GM23338 (cell line): ENCODE results near the gene SNX7. TPM values are rescaled to one million over a fixed set of nuclear protein-coding genes. Genes with fewer than 3 reads are reported as not detected.
A peak's percentile ranks its signal among the peaks of the same experiment; 100 is the strongest.

Experiments used
- ATAC-seq: fragments of 200-7000 bp; cut with Tn5 transposase; 3 replicates; pipeline ENCODE4 v1.9.1; 2020
- DNase-seq: peaks from one replicate; pipeline ENCODE4 v3.0.0-alpha.2; 2015; ENCODE audit warnings: low spot score
- H2AFZ ChIP-seq: fragments of 200-600 bp; sonication (generic); 2 replicates; pipeline ENCODE4 v1.8.0; 2016; ENCODE audit warnings: antibody characterized with exemption, mild to moderate bottlenecking, moderate library complexity
- H3F3A ChIP-seq: fragments of 200-600 bp; sonication (generic); replicated peaks from 2 replicates; pipeline ENCODE4 v1.8.0; 2017; ENCODE audit warnings: antibody characterized with exemption, mixed run types, low read depth
- H3K27ac ChIP-seq: fragments of 200-600 bp; sonication (generic); 2 replicates; pipeline ENCODE4 v1.6.1; 2016; ENCODE audit warnings: low read depth
- H3K27me3 ChIP-seq: fragments of 200-600 bp; sonication (generic); 2 replicates; pipeline ENCODE4 v1.8.0; 2016; ENCODE audit warnings: mild to moderate bottlenecking, mixed run types, moderate library complexity; ENCODE audit not compliant: insufficient read depth
- H3K36me3 ChIP-seq: fragments of 200-600 bp; sonication (generic); 2 replicates; pipeline ENCODE4 v1.8.0; 2016; ENCODE audit warnings: mild to moderate bottlenecking; ENCODE audit not compliant: insufficient read depth
- H3K4me1 ChIP-seq: fragments of 200-600 bp; sonication (generic); 2 replicates; pipeline ENCODE4 v1.8.0; 2016; ENCODE audit warnings: mild to moderate bottlenecking, moderate library complexity; ENCODE audit not compliant: insufficient read depth
- H3K4me2 ChIP-seq: fragments of 200-600 bp; sonication (generic); 2 replicates; pipeline ENCODE4 v1.7.1; 2017; ENCODE audit warnings: mixed run types
- H3K4me3 ChIP-seq: fragments of 200-600 bp; sonication (generic); 2 replicates; pipeline ENCODE4 v1.6.1; 2016; ENCODE audit warnings: mixed run types
- H3K79me2 ChIP-seq: fragments of 200-600 bp; sonication (generic); replicated peaks from 2 replicates; pipeline ENCODE4 v1.8.0; 2017; ENCODE audit warnings: mild to moderate bottlenecking; ENCODE audit not compliant: insufficient read depth
- H3K9me2 ChIP-seq: fragments of 200-600 bp; sonication (generic); 2 replicates; pipeline ENCODE4 v1.8.0; 2017; ENCODE audit not compliant: insufficient read depth
- H4K20me1 ChIP-seq: fragments of 200-600 bp; sonication (generic); replicated peaks from 2 replicates; pipeline ENCODE4 v1.8.0; 2017; ENCODE audit warnings: mild to moderate bottlenecking; ENCODE audit not compliant: insufficient read depth
- H3K27ac Mint-ChIP-seq: 2 replicates; pipeline ENCODE4 v1.8.0; 2020; ENCODE audit warnings: inconsistent platforms, mild to moderate bottlenecking, moderate library complexity, mixed read lengths
- H3K27me3 Mint-ChIP-seq: 3 replicates; pipeline ENCODE4 v1.8.0; 2022; ENCODE audit warnings: low read depth, mild to moderate bottlenecking, moderate library complexity, mixed read lengths, inconsistent platforms; ENCODE audit not compliant: insufficient read depth, poor library complexity
- H3K36me3 Mint-ChIP-seq: 3 replicates; pipeline ENCODE4 v1.8.0; 2021; ENCODE audit warnings: low read depth, mild to moderate bottlenecking, inconsistent platforms, moderate library complexity, mixed read lengths
- H3K4me1 Mint-ChIP-seq: 3 replicates; pipeline ENCODE4 v1.8.0; 2020; ENCODE audit warnings: mild to moderate bottlenecking, inconsistent platforms, mixed read lengths
- H3K4me3 Mint-ChIP-seq: 3 replicates; pipeline ENCODE4 v1.8.0; 2021; ENCODE audit warnings: moderate library complexity, mild to moderate bottlenecking, inconsistent platforms, mixed read lengths
- H3K9me3 Mint-ChIP-seq: 3 replicates; pipeline ENCODE4 v1.8.0; 2020; ENCODE audit warnings: moderate library complexity, mild to moderate bottlenecking, inconsistent platforms, mixed read lengths
- CREB1 ChIP-seq: fragments of 250-450 bp; sonication (Bioruptor Pico); IDR thresholded peaks from 2 replicates; pipeline ENCODE4 v1.5.0; 2020; ENCODE audit warnings: low read depth, mild to moderate bottlenecking, moderate library complexity
- CTCF ChIP-seq, 2 experiments: fragments of 200-600 bp in 1 of 2; sonication (generic) in 1 of 2; conservative IDR thresholded peaks; 2 replicates each; pipeline versions ENCODE4 v1.5.1 to v1.6.1; 2016 to 2017; ENCODE audit warnings: antibody characterized with exemption in 2 of 2, low read depth in 2 of 2, mild to moderate bottlenecking in 2 of 2, moderate library complexity in 1 of 2
- ETS1 ChIP-seq: IDR thresholded peaks from 2 replicates; pipeline ENCODE4 v1.6.1; 2016; ENCODE audit warnings: antibody characterized with exemption
- EZH2 ChIP-seq: fragments of 200-600 bp; sonication (generic); IDR thresholded peaks from one replicate; pipeline ENCODE4 v1.8.0; 2017; ENCODE audit warnings: antibody characterized with exemption, mild to moderate bottlenecking, low read depth; ENCODE audit not compliant: unreplicated experiment
- EZH2phosphoT487 ChIP-seq: fragments of 200-600 bp; sonication (generic); IDR thresholded peaks from one replicate; pipeline ENCODE4 v1.8.1; 2018; ENCODE audit warnings: antibody characterized with exemption; ENCODE audit not compliant: unreplicated experiment
- JUNB ChIP-seq: IDR thresholded peaks from one replicate; pipeline ENCODE4 v1.6.1; 2016; ENCODE audit warnings: antibody characterized with exemption; ENCODE audit not compliant: unreplicated experiment
- NANOG ChIP-seq: IDR thresholded peaks from 2 replicates; pipeline ENCODE4 v1.6.1; 2016; ENCODE audit warnings: antibody characterized with exemption, borderline replicate concordance
- POLR2AphosphoS5 ChIP-seq: IDR thresholded peaks from 2 replicates; pipeline ENCODE4 v1.6.1; 2016; ENCODE audit warnings: antibody characterized with exemption, low read depth
- REST ChIP-seq: IDR thresholded peaks from one replicate; pipeline ENCODE4 v1.6.1; 2018; ENCODE audit warnings: antibody characterized with exemption; ENCODE audit not compliant: unreplicated experiment
- STAT1 ChIP-seq: IDR thresholded peaks from one replicate; pipeline ENCODE4 v1.6.1; 2016; ENCODE audit warnings: antibody characterized with exemption; ENCODE audit not compliant: unreplicated experiment
- ZNF114 ChIP-seq: fragments of 250-450 bp; sonication (Bioruptor Pico); IDR thresholded peaks from 2 replicates; pipeline ENCODE4 v1.5.0; 2020; ENCODE audit warnings: mild to moderate bottlenecking, moderate library complexity
- ZNF331 ChIP-seq: fragments of 250-450 bp; sonication (Bioruptor Pico); IDR thresholded peaks from 2 replicates; pipeline ENCODE4 v1.5.0; 2020; ENCODE audit warnings: low read depth, mild to moderate bottlenecking, moderate library complexity
- ZNF462 ChIP-seq: fragments of 250-450 bp; sonication (Bioruptor Pico); IDR thresholded peaks from 2 replicates; pipeline ENCODE4 v1.5.0; 2020; ENCODE audit warnings: mild to moderate bottlenecking, moderate library complexity
- polyA plus RNA-seq: library from polyadenylated mRNA; unstranded; fragments of >200 nt; fragmentation: Nextera tagmentation; extraction: Ambion mirVana; gene quantifications from 2 replicates; pipeline ENCODE4 v1.2.1, GENCODE V29; 2016
- total RNA-seq: library from RNA; depleted of rRNA; stranded (reverse); fragments of >200 nt; shearing (Covaris generic); gene quantifications from 2 replicates; pipeline ENCODE4 v1.2.3, GENCODE V29; 2014

SNX7 gene
- total and polyA plus RNA-seq, 2 experiments from 2014 or later, result 20.4 to 23.0 TPM

GRCh38 chr1:98677288-98677687 is 15.8 kb downstream of the SNX7 start:
- Histone ChIP-seq H3K79me2 (no peaks in the 10 kb centered on the region; the same call in none of the 2 replicates), H3K27me3 (no peaks in the 10 kb centered on the region), H3K4me2 (no peak overlapping the region), H3K4me3 (no peak overlapping the region), H3K36me3 (no peaks in the 10 kb centered on the region), H2AFZ (no peak overlapping the region), H3K27ac (no peak overlapping the region), H3K9me2 (peaks cover 4% of the 10 kb centered on the region), H3F3A (no peaks in the 10 kb centered on the region), H4K20me1 (no peaks in the 10 kb centered on the region), H3K4me1 (peaks cover 18% of the 10 kb centered on the region)
- DNase-seq (no peak), ATAC-seq (no peak)
- Mint-ChIP-seq H3K27me3 (peaks cover 5% of the 10 kb centered on the region), H3K4me3 (no peak overlapping the region), H3K27ac (peak overlapping the region; percentile 89), H3K9me3 (peaks cover 13% of the 10 kb centered on the region), H3K36me3 (peaks cover 24% of the 10 kb centered on the region), H3K4me1 (peaks cover 20% of the 10 kb centered on the region)
- TF ChIP-seq ZNF462, result no peak
- no peak for TF ChIP-seq REST
- no peak for TF ChIP-seq ETS1
- no peak for TF ChIP-seq EZH2phosphoT487
- no peak for TF ChIP-seq NANOG
- no peak for TF ChIP-seq EZH2
- TF ChIP-seq CREB1 (CRISPR knock-in tag), result no peak
- TF ChIP-seq JUNB, result no peak
- TF ChIP-seq CTCF (conservative IDR thresholded peaks at IDR 0.05; ENCODE audit: low read depth in 2 of 2), result no peak
- no peak for TF ChIP-seq ZNF331 (CRISPR knock-in tag)
- no peak for TF ChIP-seq ZNF114 (CRISPR knock-in tag)
- TF ChIP-seq STAT1, result no peak
- TF ChIP-seq POLR2AphosphoS5, result no peak
